Activated CD4-positive, alpha-beta T cell treated with anti-CD3 and anti-CD28 coated beads for 36 hours (primary cell): ENCODE data around the gene TNFRSF21. TPM values are rescaled to one million over a fixed set of nuclear protein-coding genes. Genes with fewer than 3 reads are reported as not detected.

Experiments used
- ATAC-seq: fragments of 200-7000 bp; cut with Tn5 transposase; one replicate; pipeline ENCODE4 v1.10.0; 2021; ENCODE audit warnings: mild to moderate bottlenecking, moderate library complexity
- CTCF ChIA-PET: fragments of 350-600 bp; sonication (Branson Sonifier 250); formaldehyde crosslinking; loops from one replicate; lab custom pipeline; 2021; ENCODE audit warnings: antibody characterized with exemption; lab: Charles Lee
- POLR2A ChIA-PET: fragments of 350-600 bp; sonication (Branson Sonifier 250); formaldehyde crosslinking; loops from one replicate; lab custom pipeline; 2021; ENCODE audit warnings: antibody characterized with exemption, inconsistent platforms; lab: Charles Lee
- DNase-seq: peaks from one replicate; pipeline ENCODE4 v3.0.0-alpha.2; 2020
- H3K27ac Mint-ChIP-seq: one replicate; pipeline ENCODE4 v1.8.0; 2021; ENCODE audit warnings: mixed read lengths
- H3K27me3 Mint-ChIP-seq: one replicate; pipeline ENCODE4 v1.8.0; 2021; ENCODE audit warnings: mixed read lengths
- H3K36me3 Mint-ChIP-seq: one replicate; pipeline ENCODE4 v1.8.0; 2021; ENCODE audit warnings: low read depth, mixed read lengths
- H3K4me1 Mint-ChIP-seq: one replicate; pipeline ENCODE4 v1.8.0; 2021; ENCODE audit warnings: mixed read lengths
- H3K4me3 Mint-ChIP-seq: one replicate; pipeline ENCODE4 v1.8.0; 2021; ENCODE audit warnings: mild to moderate bottlenecking, moderate library complexity, mixed read lengths
- H3K9me3 Mint-ChIP-seq: one replicate; pipeline ENCODE4 v1.8.0; 2021; ENCODE audit warnings: low read depth, mixed read lengths
- intact Hi-C, 2 experiments: fragments of 100-400 bp; cut with DNase I in 1 of 2; cut with micrococcal nuclease in 1 of 2; formaldehyde crosslinking; loops; one replicate each; pipeline versions ENCODE4 v1.14.2 to v1.15.1; 2022 to 2024; cut with DNase I, micrococcal nuclease
- total RNA-seq, 2 experiments: library from RNA; stranded (reverse); gene quantifications; one replicate each; pipeline ENCODE4 v1.2.3, GENCODE V29; 2021

The TNFRSF21 gene
- total RNA-seq, 2 experiments from 2014 or later = 2.6 to 2.8 TPM

DNA sequence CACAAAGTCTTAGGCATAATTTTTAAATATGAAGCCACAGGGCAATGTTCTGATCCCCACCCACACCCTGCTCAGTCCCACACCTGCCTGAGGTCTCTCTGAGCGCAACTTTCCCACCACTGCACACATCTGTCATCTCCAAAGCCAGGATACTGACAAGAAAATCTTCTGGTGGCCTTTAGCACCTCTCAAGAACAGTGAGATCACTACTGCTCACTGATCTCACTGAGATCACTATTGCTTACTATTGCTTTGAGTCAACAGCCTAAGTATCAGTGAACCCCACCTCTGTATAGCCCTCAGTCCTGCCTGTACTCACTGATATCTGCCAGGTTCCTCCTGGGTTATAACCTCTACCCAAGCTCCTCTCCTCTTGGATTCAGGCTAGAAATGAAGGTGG is 6.4 kb downstream of the TNFRSF21 start:
- ATAC-seq (peak; percentile 83), DNase-seq (peak; percentile 21)
- ChIA-PET POLR2A (no interaction called here), CTCF (no interaction called here)
- Mint-ChIP-seq H3K4me1 (peaks cover 4% of the 10 kb centered on the region), H3K4me3 (no peak overlapping the region), H3K27ac (no peak overlapping the region), H3K9me3 (no peaks in the 10 kb centered on the region), H3K36me3 (no peaks in the 10 kb centered on the region), H3K27me3 (peaks cover 25% of the 10 kb centered on the region)
- intact Hi-C loops = loop anchor here in 1 of 2 experiments (10.0 kb wide), 1 partner anchor 1079 kb away; no protein-coding TSS in a partner anchor

DNA sequence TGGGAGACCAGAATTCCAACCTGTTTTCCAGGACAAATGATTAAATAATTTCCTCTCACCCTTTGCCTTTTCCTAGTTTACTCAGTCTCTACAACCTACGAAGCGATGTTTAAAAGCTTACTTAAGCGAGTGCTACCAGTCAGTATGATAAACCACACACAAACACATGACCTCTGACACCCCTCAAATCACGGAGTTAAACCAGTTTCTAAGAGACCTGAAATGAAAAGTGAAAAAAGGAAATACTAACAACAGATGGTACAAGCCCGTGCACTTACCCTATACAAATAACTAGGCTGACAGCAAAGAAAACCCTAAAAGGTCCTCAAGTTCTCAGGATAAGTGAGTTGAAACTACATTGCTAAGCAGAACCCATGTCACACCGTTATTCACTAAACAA is 7.7 kb downstream of the TNFRSF21 start:
- H3K27ac Mint-ChIP-seq = no peak overlapping the region
- DNase-seq (no peak), ATAC-seq (no peak)
- peaks cover 2% of the 10 kb centered on the region for H3K4me1 Mint-ChIP-seq
- no peak overlapping the region for H3K4me3 Mint-ChIP-seq
- ChIA-PET POLR2A (no interaction called here), CTCF (interaction anchor here (1.0 kb wide), 1 partner anchor 205 kb away, joined by 4 read pairs; no protein-coding TSS in a partner anchor)
- no peaks in the 10 kb centered on the region for H3K9me3 Mint-ChIP-seq
- intact Hi-C loops = loop anchor here in 1 of 2 experiments (10.0 kb wide), 1 partner anchor 1077 kb away; no protein-coding TSS in a partner anchor
- peaks cover 16% of the 10 kb centered on the region for H3K27me3 Mint-ChIP-seq
- no peaks in the 10 kb centered on the region for H3K36me3 Mint-ChIP-seq

DNA sequence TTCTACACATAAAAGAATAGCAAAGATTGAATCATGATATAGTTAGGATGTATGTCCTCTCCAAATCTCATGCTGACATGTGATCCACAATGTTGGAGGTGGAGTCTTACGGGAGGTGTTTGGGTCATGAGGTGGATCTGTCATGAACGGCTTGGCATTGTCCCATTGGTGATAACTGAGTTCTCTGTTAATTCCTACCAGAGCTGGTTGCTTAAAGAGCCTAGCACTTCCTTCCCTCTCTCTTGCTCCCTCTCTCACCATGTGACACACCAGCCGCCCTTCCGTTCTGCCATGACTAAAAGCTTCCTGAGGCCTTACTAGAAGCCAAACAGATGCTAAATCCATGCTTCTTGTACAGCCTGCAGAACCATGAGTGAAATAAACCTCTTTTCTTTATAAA is 8.3 kb downstream of the TNFRSF21 start:
- ATAC-seq = no peak
- Mint-ChIP-seq H3K36me3 (no peaks in the 10 kb centered on the region), H3K4me1 (peaks cover 2% of the 10 kb centered on the region), H3K27me3 (peaks cover 12% of the 10 kb centered on the region), H3K27ac (no peak overlapping the region), H3K9me3 (no peaks in the 10 kb centered on the region), H3K4me3 (no peak overlapping the region)
- DNase-seq = no peak
- ChIA-PET CTCF (interaction anchor here (1.0 kb wide), 1 partner anchor 204 kb away, joined by 4 read pairs; no protein-coding TSS in a partner anchor), POLR2A (no interaction called here)
- intact Hi-C loops = loop anchor here in 1 of 2 experiments (10.0 kb wide), 1 partner anchor 1077 kb away; no protein-coding TSS in a partner anchor

DNA sequence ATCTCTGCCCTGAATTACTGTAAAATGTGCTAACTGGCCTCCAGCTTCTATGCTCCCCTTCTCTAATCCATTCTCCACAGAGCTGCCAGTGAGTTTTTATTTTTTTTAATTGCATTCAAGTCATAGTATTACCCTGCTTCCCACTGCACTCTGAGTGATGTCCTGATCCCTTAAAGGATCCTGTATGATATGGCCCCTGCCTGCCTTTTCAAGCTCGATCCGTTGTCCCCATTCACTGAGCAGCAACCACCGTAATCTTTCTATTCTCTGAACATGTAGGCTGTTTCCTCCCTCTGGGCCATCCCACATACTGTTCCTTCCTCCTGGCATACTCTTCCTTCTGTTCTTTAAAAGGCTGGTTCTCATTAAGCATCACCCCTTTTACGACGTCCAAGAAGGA is 9.3 kb downstream of the TNFRSF21 start:
- Mint-ChIP-seq H3K4me3 (no peak overlapping the region), H3K36me3 (no peaks in the 10 kb centered on the region), H3K27me3 (peaks cover 6% of the 10 kb centered on the region), H3K27ac (no peak overlapping the region), H3K4me1 (peaks cover 2% of the 10 kb centered on the region), H3K9me3 (no peaks in the 10 kb centered on the region)
- CTCF ChIA-PET = interaction anchor here (1.1 kb wide), 1 partner anchor 18 kb away, joined by 3 read pairs; no protein-coding TSS in a partner anchor
- DNase-seq (no peak), ATAC-seq (no peak)
- POLR2A ChIA-PET = no interaction called here
- intact Hi-C loops = loop anchor here in 1 of 2 experiments (10.0 kb wide), 1 partner anchor 1076 kb away; no protein-coding TSS in a partner anchor

DNA sequence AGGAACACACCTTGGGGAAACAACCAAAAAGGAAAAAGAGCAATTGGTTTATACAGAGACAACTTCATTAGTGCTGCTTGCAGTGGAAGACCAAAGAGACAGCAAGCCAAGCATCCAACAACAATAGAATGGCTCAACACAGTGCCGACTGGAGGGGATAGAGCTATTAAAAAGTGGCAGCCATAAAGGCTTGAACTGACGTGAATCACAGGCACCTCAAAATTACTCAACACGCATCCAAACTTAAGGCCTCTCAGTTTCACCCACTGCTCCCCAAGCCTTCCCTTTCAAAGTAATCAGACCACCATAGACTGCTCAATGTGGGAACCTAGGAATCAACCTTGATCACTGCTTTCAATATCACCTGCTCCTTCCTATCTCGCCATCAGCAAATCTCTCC is 9.7 kb downstream of the TNFRSF21 start:
- intact Hi-C loops = loop anchor here in 1 of 2 experiments (10.0 kb wide), 1 partner anchor 1075 kb away; no protein-coding TSS in a partner anchor
- no peak for ATAC-seq
- peaks cover 2% of the 10 kb centered on the region for H3K4me1 Mint-ChIP-seq
- no peak overlapping the region for H3K4me3 Mint-ChIP-seq
- DNase-seq = no peak
- no peak overlapping the region for H3K27ac Mint-ChIP-seq
- POLR2A ChIA-PET = no interaction called here
- H3K27me3 Mint-ChIP-seq = peaks cover 5% of the 10 kb centered on the region
- H3K36me3 Mint-ChIP-seq = no peaks in the 10 kb centered on the region
- no peaks in the 10 kb centered on the region for H3K9me3 Mint-ChIP-seq
- CTCF ChIA-PET = interaction anchor here (1.1 kb wide), 1 partner anchor 18 kb away, joined by 3 read pairs; no protein-coding TSS in a partner anchor

DNA sequence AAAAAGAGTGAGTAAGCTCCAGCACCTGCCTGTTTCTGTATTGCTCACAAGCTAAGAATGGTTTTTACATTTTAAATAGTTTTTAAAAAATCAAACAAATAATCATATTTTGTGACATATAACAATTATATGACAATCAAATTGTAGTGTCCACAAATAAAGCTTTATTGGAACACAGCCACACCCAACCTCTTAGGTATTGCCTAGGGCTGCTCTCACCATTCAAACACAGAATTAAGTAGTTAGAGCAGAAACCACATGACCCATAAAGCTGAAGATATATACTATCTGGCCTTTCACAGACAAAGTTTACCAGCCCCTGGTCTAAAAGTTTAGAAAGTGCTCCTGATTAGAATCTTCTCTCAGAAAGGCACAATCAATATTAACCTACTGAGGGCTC is 11.2 kb downstream of the TNFRSF21 start:
- DNase-seq = no peak
- Mint-ChIP-seq H3K9me3 (no peaks in the 10 kb centered on the region), H3K27ac (no peak overlapping the region), H3K4me3 (no peak overlapping the region), H3K4me1 (peaks cover 2% of the 10 kb centered on the region), H3K36me3 (no peaks in the 10 kb centered on the region), H3K27me3 (peaks cover 5% of the 10 kb centered on the region)
- intact Hi-C loops = no loop called here
- POLR2A ChIA-PET = no interaction called here
- no peak for ATAC-seq
- CTCF ChIA-PET = interaction anchor here (1.0 kb wide), 1 partner anchor 46 kb away, joined by 3 read pairs; no protein-coding TSS in a partner anchor

DNA sequence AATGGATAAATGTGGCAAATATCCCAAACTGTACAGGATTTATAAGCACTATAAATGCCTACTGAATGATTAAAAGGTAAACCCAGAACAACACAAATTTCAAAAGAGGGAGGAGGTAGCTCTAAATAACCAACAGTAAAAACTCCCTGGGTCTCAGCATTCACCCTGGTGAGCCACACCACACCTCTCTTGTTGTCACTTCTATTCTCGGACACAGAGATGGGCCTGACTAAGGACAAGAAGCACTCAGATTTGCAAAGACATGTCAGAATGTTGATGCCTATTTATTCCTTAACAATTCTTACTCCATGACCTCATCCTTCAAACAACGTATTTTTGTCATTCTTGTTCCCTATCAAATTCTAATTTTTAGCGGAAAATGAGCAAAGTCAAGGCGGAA is 14.7 kb downstream of the TNFRSF21 start:
- H3K9me3 Mint-ChIP-seq = peaks cover 3% of the 10 kb centered on the region
- no peak for ATAC-seq
- H3K4me1 Mint-ChIP-seq = no peaks in the 10 kb centered on the region
- intact Hi-C loops = no loop called here
- no peak overlapping the region for H3K27ac Mint-ChIP-seq
- H3K27me3 Mint-ChIP-seq = no peaks in the 10 kb centered on the region
- ChIA-PET POLR2A (no interaction called here), CTCF (no interaction called here)
- H3K36me3 Mint-ChIP-seq = no peaks in the 10 kb centered on the region
- DNase-seq = no peak
- no peak overlapping the region for H3K4me3 Mint-ChIP-seq

DNA sequence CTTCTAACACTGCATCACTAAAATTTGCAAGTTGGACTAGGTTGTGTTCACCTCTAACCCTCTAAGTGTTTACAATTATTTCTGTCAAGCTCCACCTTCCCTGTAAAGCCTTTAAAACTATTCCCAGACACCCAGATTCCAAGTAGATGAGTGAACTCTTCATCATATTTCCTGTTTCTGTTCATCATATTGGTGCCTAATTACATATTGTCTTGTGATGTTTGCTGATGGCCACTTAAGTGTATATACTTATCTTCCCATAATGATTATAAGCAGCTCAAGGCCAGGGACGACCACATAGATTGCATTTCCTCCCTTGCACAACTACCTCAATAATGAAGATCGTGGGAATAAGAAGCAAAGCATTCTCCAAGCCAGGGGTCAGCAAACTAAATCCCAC is 16.8 kb downstream of the TNFRSF21 start:
- no peak overlapping the region for H3K4me3 Mint-ChIP-seq
- ChIA-PET CTCF (no interaction called here), POLR2A (no interaction called here)
- H3K27ac Mint-ChIP-seq = no peak overlapping the region
- no peaks in the 10 kb centered on the region for H3K36me3 Mint-ChIP-seq
- ATAC-seq (no peak), DNase-seq (no peak)
- intact Hi-C loops = no loop called here
- peaks cover 3% of the 10 kb centered on the region for H3K9me3 Mint-ChIP-seq
- H3K27me3 Mint-ChIP-seq = no peaks in the 10 kb centered on the region
- H3K4me1 Mint-ChIP-seq = no peaks in the 10 kb centered on the region

DNA sequence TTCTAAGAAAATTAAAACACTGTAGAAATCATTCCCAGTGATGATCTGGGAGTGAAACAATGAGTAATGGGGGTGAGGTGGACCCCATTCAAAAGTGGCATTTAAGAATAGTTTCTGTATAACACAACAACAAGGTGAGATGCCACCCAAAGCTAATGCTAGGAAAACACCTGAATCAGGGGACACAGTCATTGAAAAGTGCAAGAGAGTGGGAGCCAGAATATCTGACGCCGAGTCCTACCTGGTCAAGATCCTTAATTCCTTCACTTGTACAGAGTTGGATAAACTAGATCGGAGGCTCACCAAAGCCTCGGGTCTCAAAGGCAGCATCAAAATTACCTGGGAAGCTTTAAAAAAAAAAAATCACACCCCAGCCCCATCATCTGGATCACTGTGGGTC is 17.7 kb downstream of the TNFRSF21 start:
- Mint-ChIP-seq H3K9me3 (peaks cover 3% of the 10 kb centered on the region), H3K4me1 (no peaks in the 10 kb centered on the region), H3K4me3 (no peak overlapping the region), H3K27me3 (no peaks in the 10 kb centered on the region), H3K36me3 (no peaks in the 10 kb centered on the region), H3K27ac (no peak overlapping the region)
- ATAC-seq (no peak), DNase-seq (no peak)
- ChIA-PET CTCF (no interaction called here), POLR2A (no interaction called here)
- intact Hi-C loops = no loop called here

DNA sequence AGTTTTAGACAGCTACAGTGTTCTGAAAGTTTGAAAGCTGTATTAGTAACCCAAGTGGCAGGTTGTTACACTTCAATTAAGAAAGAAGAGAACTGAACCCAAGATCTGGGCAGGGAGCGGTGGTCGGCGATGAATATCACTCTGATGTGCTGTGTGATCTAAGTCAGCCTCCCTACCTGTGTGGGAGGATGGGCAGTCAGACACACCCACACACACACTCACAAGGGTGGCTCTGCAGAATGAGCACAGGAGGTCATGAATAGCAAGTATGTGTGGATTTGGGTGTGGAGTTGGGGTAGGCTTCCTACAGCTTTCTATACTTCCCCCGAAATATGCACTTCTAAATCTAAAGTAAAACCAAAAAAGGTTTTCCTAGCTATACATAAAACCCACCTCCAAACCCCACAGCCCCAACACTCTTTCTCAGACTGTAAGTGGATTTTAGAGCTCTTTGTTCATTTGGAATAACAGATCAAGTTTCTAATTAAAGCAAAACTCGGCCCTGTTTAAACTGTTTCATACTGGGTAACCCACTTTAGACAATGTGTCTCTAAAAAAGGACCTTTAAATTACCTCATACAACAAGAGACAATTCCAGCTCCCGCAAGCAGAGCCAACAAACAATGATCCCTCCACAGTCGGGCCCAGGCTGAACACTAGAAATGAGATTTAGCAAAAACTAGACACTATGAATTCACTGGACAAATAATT is 19.4 kb downstream of the TNFRSF21 start:
- Mint-ChIP-seq H3K36me3 (no peaks in the 10 kb centered on the region), H3K27ac (no peak overlapping the region), H3K27me3 (no peaks in the 10 kb centered on the region), H3K4me1 (no peaks in the 10 kb centered on the region), H3K4me3 (no peak overlapping the region), H3K9me3 (peaks cover 3% of the 10 kb centered on the region)
- intact Hi-C loops = no loop called here
- CTCF ChIA-PET = no interaction called here
- POLR2A ChIA-PET = no interaction called here
- DNase-seq (no peak), ATAC-seq (no peak)

DNA sequence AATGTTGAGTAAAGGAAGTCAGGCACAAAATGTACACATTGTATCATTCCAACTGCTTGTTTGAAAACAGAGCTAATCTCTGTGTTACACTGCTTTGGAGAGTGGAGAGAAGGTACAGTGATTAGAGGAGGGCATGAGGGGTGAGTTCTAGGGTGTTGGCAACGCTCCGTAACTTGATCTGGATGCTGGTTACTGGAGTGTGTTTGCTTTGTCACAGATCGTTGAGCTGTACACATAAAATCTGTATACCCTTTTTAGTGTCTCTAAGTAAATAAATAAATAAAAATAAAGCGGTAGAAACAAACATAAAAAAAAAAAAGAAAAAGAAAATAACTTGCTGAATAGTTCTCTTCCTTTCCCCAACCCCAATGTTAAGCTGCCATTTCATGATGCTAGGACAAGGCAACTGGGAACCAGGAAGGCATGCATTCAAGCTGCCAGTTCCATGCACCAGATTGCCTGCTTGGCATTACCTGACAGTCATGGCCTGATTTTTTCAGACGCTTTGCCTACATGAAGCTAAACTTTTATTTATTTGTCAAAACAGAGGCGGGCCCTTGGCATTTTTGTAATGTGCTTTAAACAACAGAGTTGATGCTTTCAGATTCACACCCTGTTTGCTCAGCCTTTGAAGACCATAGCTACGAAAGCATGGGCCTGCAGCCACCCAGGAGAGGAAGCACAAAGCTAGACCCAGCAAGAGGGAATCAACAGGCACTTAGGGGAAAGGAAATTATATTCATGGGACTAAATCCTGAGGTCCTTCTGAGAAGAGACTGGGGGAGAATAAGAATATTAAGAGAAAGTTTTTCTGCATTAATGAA is 21.2 kb downstream of the TNFRSF21 start:
- DNase-seq (no peak), ATAC-seq (no peak)
- no peak overlapping the region for H3K27ac Mint-ChIP-seq
- intact Hi-C loops = no loop called here
- H3K9me3 Mint-ChIP-seq = peaks cover 3% of the 10 kb centered on the region
- ChIA-PET POLR2A (no interaction called here), CTCF (interaction anchor here (1.5 kb wide), 1 partner anchor 18 kb away, joined by 4 read pairs; no protein-coding TSS in a partner anchor)
- H3K27me3 Mint-ChIP-seq = no peaks in the 10 kb centered on the region
- no peak overlapping the region for H3K4me3 Mint-ChIP-seq
- no peaks in the 10 kb centered on the region for H3K4me1 Mint-ChIP-seq
- no peaks in the 10 kb centered on the region for H3K36me3 Mint-ChIP-seq
